Esophagus muscularis mucosa (tissue), 3 donors: Measurements from ENCODE around the gene PARS2.

Source experiments
- CTCF ChIP-seq, 3 experiments: fragments of 200-600 bp in 2 of 3; fragments of 450-650 bp in 1 of 3; sonication (generic) in 2 of 3; IDR thresholded peaks; one replicate each; pipeline ENCODE4 v1.5.1; 2017 to 2019; ENCODE audit warnings: antibody characterized with exemption in 3 of 3, mild to moderate bottlenecking in 2 of 3, moderate library complexity in 1 of 3
- POLR2AphosphoS5 ChIP-seq, 2 donors: sonication (generic); formaldehyde crosslinking; IDR thresholded peaks; one replicate each; pipeline ENCODE4 v1.6.1; 2017; ENCODE audit warnings: antibody characterized with exemption in 2 of 2

DNA sequence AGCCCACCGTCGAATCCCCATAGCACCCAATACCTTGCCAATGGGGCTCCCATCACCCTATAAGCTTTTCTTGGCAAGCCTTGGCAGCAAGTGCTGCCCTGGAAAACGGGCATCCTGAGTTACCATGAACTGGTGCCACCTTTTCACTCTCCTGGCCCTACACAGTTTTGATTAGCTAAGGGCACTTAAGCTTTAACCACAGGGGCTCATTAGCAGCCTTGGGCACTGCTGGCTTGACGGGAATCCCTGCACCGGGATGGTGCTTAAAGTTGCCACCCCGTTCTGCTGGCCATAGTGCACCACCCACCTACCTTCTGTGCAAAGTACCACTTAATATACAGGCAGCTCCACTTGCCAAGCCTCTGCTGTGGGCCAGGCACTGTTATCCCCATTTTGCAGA lies 13.7 kb downstream of the PARS2 start:
- TF ChIP-seq CTCF (IDR thresholded peaks at IDR 0.05) (no peak), POLR2AphosphoS5 (IDR thresholded peaks at IDR 0.05) (no peak)
